IMR-90 (cell line): Measurements from ENCODE around the gene APOA4. TPM values are rescaled to one million over a fixed set of nuclear protein-coding genes. Genes with fewer than 3 reads are reported as not detected.

Experiments used
- ATAC-seq: fragments of 200-7000 bp; cut with Tn5 transposase; 2 replicates; pipeline ENCODE4 v1.9.1; 2020; ENCODE audit warnings: low read depth, mild to moderate bottlenecking, moderate library complexity
- BruUV-seq: library from RNA; stranded (reverse); fragments of 400-500 nt; replicated peaks from 2 replicates; lab custom pipeline; 2021; lab: Mats Ljungman, UMichigan
- CTCF ChIA-PET: fragments of 300-600 bp; formaldehyde crosslinking; extraction: SDS; loops from one replicate; lab custom pipeline; 2021; ENCODE audit warnings: antibody characterized with exemption; lab: Yijun Ruan, JAX
- POLR2A ChIA-PET: fragments of 300-600 bp; sonication (Branson Sonifier 250); formaldehyde crosslinking; loops from one replicate; lab custom pipeline; 2022; ENCODE audit warnings: antibody characterized with exemption; ENCODE audit not compliant: unreplicated experiment; lab: Charles Lee
- DNase-seq: peaks from one replicate; pipeline ENCODE4 v3.0.0; 2013
- H2AFZ ChIP-seq: replicated peaks from 2 replicates; pipeline ENCODE3; 2013; ENCODE audit warnings: low read length, mild to moderate bottlenecking; ENCODE audit not compliant: poor library complexity
- H2AK5ac ChIP-seq: 2 replicates; pipeline ENCODE4 v1.6.1; 2013; ENCODE audit warnings: low read depth, low read length, inconsistent platforms
- H2AK9ac ChIP-seq: replicated peaks from 2 replicates; pipeline ENCODE3; 2013; ENCODE audit warnings: mild to moderate bottlenecking, low read depth, low read length, moderate library complexity; ENCODE audit not compliant: poor library complexity
- H2BK120ac ChIP-seq: 2 replicates; pipeline ENCODE4 v1.6.1; 2013; ENCODE audit warnings: low read depth, low read length, inconsistent platforms
- H2BK15ac ChIP-seq: 3 replicates; pipeline ENCODE4 v1.6.1; 2013; ENCODE audit warnings: low read depth, low read length, inconsistent platforms
- H2BK20ac ChIP-seq: 2 replicates; pipeline ENCODE4 v1.6.1; 2013; ENCODE audit warnings: low read depth, mild to moderate bottlenecking, inconsistent platforms, low read length, moderate library complexity
- H2BK5ac ChIP-seq: 2 replicates; pipeline ENCODE4 v1.6.1; 2013; ENCODE audit warnings: mild to moderate bottlenecking, low read depth, low read length, inconsistent platforms; ENCODE audit not compliant: poor library complexity, severe bottlenecking
- H3K14ac ChIP-seq: replicated peaks from 2 replicates; pipeline ENCODE4 v1.6.1; 2013; ENCODE audit warnings: low read depth, low read length, inconsistent platforms
- H3K18ac ChIP-seq: 2 replicates; pipeline ENCODE4 v1.6.1; 2013; ENCODE audit warnings: low read depth, low read length, control low read depth
- H3K23ac ChIP-seq: 2 replicates; pipeline ENCODE4 v1.6.1; 2013; ENCODE audit warnings: low read depth, low read length, inconsistent platforms
- H3K27ac ChIP-seq: 2 replicates; pipeline ENCODE4 v1.5.1; 2013; ENCODE audit warnings: mild to moderate bottlenecking, control low read depth, low read length; ENCODE audit not compliant: insufficient read depth
- H3K27me3 ChIP-seq: 2 replicates; pipeline ENCODE4 v1.6.1; 2013; ENCODE audit warnings: low read length; ENCODE audit not compliant: control insufficient read depth, insufficient read depth
- H3K36me3 ChIP-seq: 2 replicates; pipeline ENCODE4 v1.6.1; 2013; ENCODE audit warnings: low read length, mixed read lengths; ENCODE audit not compliant: control insufficient read depth, insufficient read depth
- H3K4ac ChIP-seq: 2 replicates; pipeline ENCODE4 v1.6.1; 2013; ENCODE audit warnings: low read depth, low read length, inconsistent platforms
- H3K4me1 ChIP-seq: 2 replicates; pipeline ENCODE4 v1.6.1; 2013; ENCODE audit warnings: low read length, mixed read lengths; ENCODE audit not compliant: control insufficient read depth, insufficient read depth
- H3K4me2 ChIP-seq: 2 replicates; pipeline ENCODE4 v1.6.1; 2013; ENCODE audit warnings: low read depth, mild to moderate bottlenecking, control low read depth, low read length, moderate library complexity
- H3K4me3 ChIP-seq: 2 replicates; pipeline ENCODE4 v1.5.1; 2013; ENCODE audit warnings: low read depth, mild to moderate bottlenecking, control low read depth, low read length, moderate library complexity; ENCODE audit not compliant: insufficient read depth
- H3K56ac ChIP-seq: 2 replicates; pipeline ENCODE4 v1.6.1; 2013; ENCODE audit warnings: low read length, inconsistent platforms; ENCODE audit not compliant: insufficient read depth; ENCODE audit errors: extremely low read depth
- H3K79me1 ChIP-seq, 2 experiments: 2 replicates each; pipeline ENCODE4 v1.6.1; 2013; ENCODE audit warnings: low read length in 2 of 2, inconsistent platforms in 1 of 2, low read depth in 1 of 2
- H3K9ac ChIP-seq: 2 replicates; pipeline ENCODE4 v1.6.1; 2013; ENCODE audit warnings: low read depth, low read length, control low read depth
- H3K9me1 ChIP-seq: 2 replicates; pipeline ENCODE4 v1.6.1; 2013; ENCODE audit warnings: low read length, inconsistent platforms; ENCODE audit not compliant: insufficient read depth
- H3K9me3 ChIP-seq: 2 replicates; pipeline ENCODE4 v1.6.1; 2013; ENCODE audit warnings: low read length; ENCODE audit not compliant: control insufficient read depth, insufficient read depth
- H4K20me1 ChIP-seq: 2 replicates; pipeline ENCODE4 v1.6.1; 2013; ENCODE audit warnings: low read length, inconsistent platforms; ENCODE audit not compliant: insufficient read depth
- H4K5ac ChIP-seq: 2 replicates; pipeline ENCODE4 v1.6.1; 2013; ENCODE audit warnings: mild to moderate bottlenecking, low read depth, low read length, control low read depth
- H4K8ac ChIP-seq, 2 experiments: 2 replicates each; pipeline ENCODE4 v1.6.1; 2013; ENCODE audit warnings: low read depth in 2 of 2, low read length in 2 of 2, control low read depth in 1 of 2, inconsistent platforms in 1 of 2
- H4K91ac ChIP-seq: 2 replicates; pipeline ENCODE4 v1.6.1; 2013; ENCODE audit warnings: low read depth, low read length, inconsistent platforms; ENCODE audit not compliant: insufficient read depth
- BHLHE40 ChIP-seq: fragments of 150-350 bp; IDR thresholded peaks from 2 replicates; pipeline ENCODE4 v1.6.1; 2016; ENCODE audit warnings: mild to moderate bottlenecking, low read depth, low read length
- CEBPB ChIP-seq: IDR thresholded peaks from 2 replicates; pipeline ENCODE4 v1.6.1; 2012; ENCODE audit warnings: low read depth, low read length, improper control_type of control experiment
- WGBS, 2 experiments: methylation state at CpG; one replicate each; pipeline versions ENCODE4 v1.1.5 to v1.1.7; 2013; ENCODE audit warnings: missing lambda C conversion rate in 2 of 2; ENCODE audit not compliant: insufficient read length in 1 of 2; ENCODE audit errors: extremely low coverage in 2 of 2; 5-methylcytosine and 5-hydroxymethylcytosine counted together
- dilution Hi-C: fragments of 300-500 bp; cut with HindIII; formaldehyde crosslinking; loops from one replicate; pipeline ENCODE4 v1.14.3; 2018; ENCODE audit warnings: low sequenced_read_pairs; ENCODE audit not compliant: unreplicated experiment
- in situ Hi-C: fragments of 300-500 bp; cut with MboI; formaldehyde crosslinking; loops from 3 replicates; pipeline ENCODE4 v1.14.3; 2019; ENCODE audit warnings: low sequenced_read_pairs, inconsistent platforms, mixed read lengths
- intact Hi-C: fragments of 100-400 bp; cut with micrococcal nuclease; formaldehyde crosslinking; loops from 2 replicates; pipeline ENCODE4 v1.10.0; 2022
- polyA plus RNA-seq, 3 experiments: library from polyadenylated mRNA; depleted of rRNA; stranded (reverse); fragments of >200 nt; gene quantifications; 2 replicates each; pipeline ENCODE4 v1.2.3, GENCODE V29; 2012; ENCODE audit warnings: low replicate concordance in 1 of 3
- total RNA-seq: library from RNA; depleted of rRNA; stranded (reverse); fragments of >200 nt; gene quantifications from 2 replicates; pipeline ENCODE4 v1.2.3, GENCODE V29; 2012

APOA4 gene
- total and polyA plus RNA-seq, 2 of the 4 experiments (the other 2 are of a cell fraction), result not detected

DNA sequence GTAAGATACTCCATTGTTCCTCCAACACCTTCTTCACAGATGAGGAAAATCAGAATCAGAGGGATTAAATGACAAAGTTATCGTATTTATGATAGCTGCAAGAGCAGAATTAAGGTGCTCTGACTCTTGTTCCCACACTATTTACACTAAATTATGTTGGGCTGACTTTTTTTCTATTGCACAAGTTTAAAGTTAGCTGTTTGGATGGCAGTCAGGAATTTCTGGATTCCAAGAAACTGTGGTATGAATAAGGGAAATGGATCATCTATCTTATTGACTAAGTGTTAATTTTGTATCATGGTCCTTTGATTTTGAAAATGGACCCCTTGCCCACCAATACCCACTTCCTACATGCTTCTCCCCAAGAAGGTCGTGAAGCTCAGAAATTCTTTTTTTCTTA, 34.2 kb upstream of the APOA4 start:
- H3K9me3 ChIP-seq, result no peaks in the 10 kb centered on the region
- no peak overlapping the region for H2BK15ac ChIP-seq
- H3K27me3 ChIP-seq, result no peaks in the 10 kb centered on the region
- no peak overlapping the region for H2BK5ac ChIP-seq
- ChIA-PET CTCF (interaction anchor here (1.1 kb wide), 1 partner anchor 22 kb away, joined by 4 read pairs; no protein-coding TSS in a partner anchor), POLR2A (no interaction called here)
- H4K20me1 ChIP-seq, result peaks cover 14% of the 10 kb centered on the region
- peaks cover 25% of the 10 kb centered on the region for H3K4me1 ChIP-seq
- peaks cover 27% of the 10 kb centered on the region for H3K9me1 ChIP-seq
- H3K14ac ChIP-seq, result no peak overlapping the region
- H3K4me3 ChIP-seq, result no peak overlapping the region
- H3K56ac ChIP-seq, result no peak overlapping the region
- no peak overlapping the region for H4K91ac ChIP-seq
- peaks cover 0 to 17% of the 10 kb centered on the region in 2 experiments; a peak in 2 of 4 replicates for H3K79me1 ChIP-seq
- H3K4me2 ChIP-seq, result no peak overlapping the region
- H2BK20ac ChIP-seq, result no peak overlapping the region
- H3K9ac ChIP-seq, result no peak overlapping the region
- ATAC-seq, result no peak
- no peak overlapping the region for H2AK9ac ChIP-seq
- H3K18ac ChIP-seq, result no peak overlapping the region
- no peak overlapping the region for H3K23ac ChIP-seq
- peak; percentile 26 for DNase-seq
- no peak overlapping the region for H4K5ac ChIP-seq
- no peak overlapping the region for H3K27ac ChIP-seq
- intact Hi-C loops, result loop anchor here (10.0 kb wide), 1 partner anchor 367 kb away; no protein-coding TSS in a partner anchor
- no TSS peak for BruUV-seq
- WGBS, 2 experiments, result no CpG with 5 or more reads among the region's 2 CpGs
- no peak overlapping the region for H3K4ac ChIP-seq
- no peak overlapping the region for H2AK5ac ChIP-seq
- in situ Hi-C loops, result no loop called here
- H2AFZ ChIP-seq, result no peak overlapping the region
- TF ChIP-seq CEBPB (peak; percentile 63), BHLHE40 (no peak)
- H4K8ac ChIP-seq, result no peak overlapping the region
- H3K36me3 ChIP-seq, result peaks cover 30% of the 10 kb centered on the region
- no peak overlapping the region for H2BK120ac ChIP-seq
- dilution Hi-C loops, result no loop called here
